NCI-H187 treated with DMSO at 0.1 percent for 48 hours (cell line): Measurements from ENCODE around the gene FAM43A.

Source experiments
- DNase-seq: peaks from one replicate; lab custom pipeline; 2025; lab: John Stamatoyannopoulos, UW

FAM43A gene

GRCh38 chr3:194675680-194676079 lies 10.0 kb upstream of the FAM43A start:
- no peak for DNase-seq

GRCh38 chr3:194676471-194676870 lies 9.2 kb upstream of the FAM43A start:
- DNase-seq = no peak

- DNase-seq = no peak
These were observed 4.6 kb upstream of the FAM43A start for GRCh38 chr3:194680888-194681615.

GRCh38 chr3:194682189-194682693 lies 3.4 kb upstream of the FAM43A start:
- no peak for DNase-seq

GRCh38 chr3:194682694-194683310 lies 2.9 kb upstream of the FAM43A start:
- DNase-seq = peak; percentile 52

- DNase-seq = no peak
These were observed 2.3 kb upstream of the FAM43A start for GRCh38 chr3:194683380-194683779.

GRCh38 chr3:194685065-194685717 lies 492 bp upstream of the FAM43A start:
- DNase-seq = no peak

- DNase-seq = no peak
These were observed 732 bp downstream of the FAM43A start for GRCh38 chr3:194686414-194686815.

- no peak for DNase-seq
These were observed 1.3 kb downstream of the FAM43A start for GRCh38 chr3:194686816-194687637.

GRCh38 chr3:194687638-194688199 lies 2.0 kb downstream of the FAM43A start:
- no peak for DNase-seq

- DNase-seq = no peak
These were observed 2.6 kb downstream of the FAM43A start for GRCh38 chr3:194688200-194688740.

GRCh38 chr3:194688946-194689345 lies 3.3 kb downstream of the FAM43A start:
- DNase-seq = no peak

GRCh38 chr3:194689493-194689944 lies 3.8 kb downstream of the FAM43A start:
- DNase-seq = no peak

GRCh38 chr3:194690501-194691372 lies 5.1 kb downstream of the FAM43A start:
- DNase-seq = no peak

GRCh38 chr3:194691481-194692283 lies 6.0 kb downstream of the FAM43A start:
- peak; percentile 46 for DNase-seq

GRCh38 chr3:194696702-194697101 lies 11.0 kb downstream of the FAM43A start:
- DNase-seq = no peak

GRCh38 chr3:194702545-194702944 lies 16.9 kb downstream of the FAM43A start:
- DNase-seq = no peak

GRCh38 chr3:194705227-194705626 lies 19.5 kb downstream of the FAM43A start:
- DNase-seq = no peak

GRCh38 chr3:194705761-194706160 lies 20.1 kb downstream of the FAM43A start:
- DNase-seq = no peak

GRCh38 chr3:194707147-194707540 lies 21.5 kb downstream of the FAM43A start:
- no peak for DNase-seq
